Endothelial cell of umbilical vein (primary cell): Measurements from ENCODE around the gene TIMMDC1. TPM values are rescaled to one million over a fixed set of nuclear protein-coding genes. Genes with fewer than 3 reads are reported as not detected.

Source experiments
- BruUV-seq: library from RNA; stranded (reverse); fragments of 400-500 nt; replicated peaks from 2 replicates; lab custom pipeline; 2021; lab: Mats Ljungman, UMichigan
- CTCF ChIA-PET: fragments of 300-600, 350-600 bp; sonication (Branson Sonifier 250); formaldehyde crosslinking; loops from one replicate; lab custom pipeline; 2021; ENCODE audit warnings: antibody characterized with exemption, inconsistent platforms; lab: Charles Lee
- POLR2A ChIA-PET: fragments of 300-600, 350-600 bp; sonication (Branson Sonifier 250); formaldehyde crosslinking; loops from one replicate; lab custom pipeline; 2021; ENCODE audit warnings: antibody characterized with exemption, inconsistent platforms; lab: Charles Lee
- DNase-seq: peaks from one replicate; pipeline ENCODE4 v3.0.0-alpha.2; 2011; ENCODE audit warnings: low read depth, low spot score
- FAIRE-seq: peaks from 2 replicates; lab custom pipeline; 2011; peaks lifted over from hg19 to GRCh38; lab: Jason Lieb, UNC
- H2AFZ ChIP-seq: 2 replicates; pipeline ENCODE4 v1.6.0; 2012; ENCODE audit warnings: low read depth, low read length, control low read depth, inconsistent platforms
- H3K27ac ChIP-seq: 2 replicates; pipeline ENCODE4 v1.5.1; 2011; ENCODE audit warnings: low read depth, mild to moderate bottlenecking, control low read depth, low read length, moderate library complexity; ENCODE audit not compliant: insufficient read depth
- H3K27me3 ChIP-seq, 2 experiments: 2 replicates each; pipeline versions ENCODE4 v1.6.0 to v1.6.1; 2011; ENCODE audit warnings: low read length in 2 of 2, mixed read lengths in 1 of 2; ENCODE audit not compliant: control insufficient read depth in 2 of 2, insufficient read depth in 2 of 2
- H3K36me3 ChIP-seq, 2 experiments: 2 replicates in 1 of 2; 3 replicates in 1 of 2; pipeline ENCODE4 v1.5.1; 2011; ENCODE audit warnings: low read length in 2 of 2, mild to moderate bottlenecking in 1 of 2, moderate library complexity in 1 of 2; ENCODE audit not compliant: control insufficient read depth in 2 of 2, insufficient read depth in 2 of 2; ENCODE audit errors: extremely low read depth in 1 of 2
- H3K4me1 ChIP-seq: 3 replicates; pipeline ENCODE4 v1.5.1; 2011; ENCODE audit warnings: mild to moderate bottlenecking, low read length; ENCODE audit not compliant: control insufficient read depth, insufficient read depth; ENCODE audit errors: extremely low read depth
- H3K4me2 ChIP-seq: 2 replicates; pipeline ENCODE4 v1.6.1; 2011; ENCODE audit warnings: low read length, control low read depth, mixed read lengths; ENCODE audit not compliant: insufficient read depth
- H3K4me3 ChIP-seq, 3 experiments: fragments of 200-600 bp in 1 of 3; sonication (generic), shearing (Covaris generic) in 1 of 3; replicated peaks in 1 of 3; 2 replicates each; pipeline ENCODE4 v1.5.1; 2011 to 2016; ENCODE audit warnings: control low read depth in 3 of 3, low read length in 3 of 3, mild to moderate bottlenecking in 2 of 3, inconsistent platforms in 1 of 3, low read depth in 1 of 3, moderate library complexity in 1 of 3; ENCODE audit not compliant: insufficient read depth in 1 of 3
- H3K79me2 ChIP-seq: 2 replicates; pipeline ENCODE4 v1.6.0; 2012; ENCODE audit warnings: low read length, inconsistent platforms; ENCODE audit not compliant: control insufficient read depth, insufficient read depth
- H3K9ac ChIP-seq: replicated peaks from 2 replicates; pipeline ENCODE3; 2011; ENCODE audit warnings: low read length, control low read depth; ENCODE audit not compliant: insufficient read depth; ENCODE audit errors: extremely low read depth
- H3K9me1 ChIP-seq: replicated peaks from 3 replicates; pipeline ENCODE4 v1.6.0; 2011; ENCODE audit warnings: mild to moderate bottlenecking, low read length; ENCODE audit not compliant: control insufficient read depth, insufficient read depth; ENCODE audit errors: extremely low read depth
- H3K9me3 ChIP-seq: replicated peaks from 2 replicates; pipeline ENCODE4 v1.5.1; 2012; ENCODE audit warnings: low read length, inconsistent platforms; ENCODE audit not compliant: control insufficient read depth, insufficient read depth
- H4K20me1 ChIP-seq: replicated peaks from 2 replicates; pipeline ENCODE3; 2011; ENCODE audit warnings: mild to moderate bottlenecking, low read length; ENCODE audit not compliant: control insufficient read depth, insufficient read depth; ENCODE audit errors: extremely low read depth
- EZH2 ChIP-seq: IDR thresholded peaks from 2 replicates; pipeline ENCODE4 v1.6.1; 2012; ENCODE audit warnings: borderline replicate concordance, low read depth, mild to moderate bottlenecking, moderate library complexity, low read length, inconsistent platforms; ENCODE audit not compliant: severe bottlenecking
- GATA2 ChIP-seq: IDR thresholded peaks from 2 replicates; pipeline ENCODE4 v1.7.0; 2011; ENCODE audit warnings: low read depth, mild to moderate bottlenecking, moderate library complexity, mixed read lengths, low read length; ENCODE audit not compliant: insufficient read length, insufficient read depth
- JUN ChIP-seq: IDR thresholded peaks from 2 replicates; pipeline ENCODE4 v1.6.1; 2011; ENCODE audit warnings: borderline replicate concordance, low read depth; ENCODE audit not compliant: insufficient read length, insufficient read depth
- MYC ChIP-seq: IDR thresholded peaks from one replicate; pipeline ENCODE4 v1.6.1; 2011; ENCODE audit warnings: mild to moderate bottlenecking, low read depth, low read length
- dilution Hi-C: fragments of 300-500 bp; cut with MboI; formaldehyde crosslinking; loops from one replicate; pipeline ENCODE4 v1.15.0; 2019; ENCODE audit warnings: low sequenced_read_pairs; ENCODE audit not compliant: extremely low pct_ligation_motif_present
- intact Hi-C: fragments of 100-400 bp; cut with micrococcal nuclease; formaldehyde crosslinking; loops from one replicate; pipeline ENCODE4 v1.10.0; 2022
- polyA plus RNA-seq, 4 experiments: library from polyadenylated mRNA; depleted of rRNA in 3 of 4; stranded (reverse) in 3 of 4; unstranded in 1 of 4; fragments of >200 nt; gene quantifications; 2 replicates each; pipeline versions ENCODE4 v1.2.1 to v1.2.3, GENCODE V29; 2011 to 2012; ENCODE audit warnings: missing spikeins in 1 of 4
- total RNA-seq: library from RNA; stranded (reverse); gene quantifications from 2 replicates; pipeline ENCODE4 v1.2.3, GENCODE V29; 2021
- TF ChIP-seq, protein P1 (sequence below): IDR thresholded peaks from 2 replicates; pipeline ENCODE4 v1.6.1; 2011; ENCODE audit not compliant: insufficient read depth, insufficient read length
- TF ChIP-seq, protein P2 (sequence below), 2 donors: IDR thresholded peaks; 1 replicate in 1 of 2; 2 replicates in 1 of 2; pipeline ENCODE4 v1.5.1; 2011; ENCODE audit warnings: low read length in 2 of 2, mild to moderate bottlenecking in 2 of 2, moderate library complexity in 2 of 2, control low read depth in 1 of 2, inconsistent platforms in 1 of 2, low read depth in 1 of 2; ENCODE audit not compliant: insufficient read depth in 1 of 2; ENCODE audit errors: extremely low read depth in 1 of 2

Gene TIMMDC1
- total and polyA plus RNA-seq, 2 donors (not counting 3 experiments of a cell fraction or from before 2014, with no cell fraction given): 49.2 to 76.2 TPM

- H3K27me3 ChIP-seq: peaks cover 0 to 13% of the 10 kb centered on the region in 2 experiments
- dilution Hi-C loops: no loop called here
- no peak overlapping the region for H3K9ac ChIP-seq
- ChIA-PET CTCF (interaction anchor here (0.7 to 2.4 kb wide), 3 partner anchors 9 to 136 kb away, joined by 3 to 6 read pairs (median 3); no protein-coding TSS in a partner anchor), POLR2A (no interaction called here)
- BruUV-seq: no TSS peak
- H3K27ac ChIP-seq: no peak overlapping the region
- H3K79me2 ChIP-seq: no peaks in the 10 kb centered on the region
- no peak overlapping the region for H3K4me2 ChIP-seq
- H2AFZ ChIP-seq: no peak overlapping the region
- H3K4me1 ChIP-seq: no peaks in the 10 kb centered on the region
- no peaks in the 10 kb centered on the region for H4K20me1 ChIP-seq
- TF ChIP-seq, protein P1, sequence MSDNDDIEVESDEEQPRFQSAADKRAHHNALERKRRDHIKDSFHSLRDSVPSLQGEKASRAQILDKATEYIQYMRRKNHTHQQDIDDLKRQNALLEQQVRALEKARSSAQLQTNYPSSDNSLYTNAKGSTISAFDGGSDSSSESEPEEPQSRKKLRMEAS: no peak
- TF ChIP-seq JUN (no peak), EZH2 (no peak), MYC (no peak), GATA2 (no peak)
- TF ChIP-seq, protein P2, sequence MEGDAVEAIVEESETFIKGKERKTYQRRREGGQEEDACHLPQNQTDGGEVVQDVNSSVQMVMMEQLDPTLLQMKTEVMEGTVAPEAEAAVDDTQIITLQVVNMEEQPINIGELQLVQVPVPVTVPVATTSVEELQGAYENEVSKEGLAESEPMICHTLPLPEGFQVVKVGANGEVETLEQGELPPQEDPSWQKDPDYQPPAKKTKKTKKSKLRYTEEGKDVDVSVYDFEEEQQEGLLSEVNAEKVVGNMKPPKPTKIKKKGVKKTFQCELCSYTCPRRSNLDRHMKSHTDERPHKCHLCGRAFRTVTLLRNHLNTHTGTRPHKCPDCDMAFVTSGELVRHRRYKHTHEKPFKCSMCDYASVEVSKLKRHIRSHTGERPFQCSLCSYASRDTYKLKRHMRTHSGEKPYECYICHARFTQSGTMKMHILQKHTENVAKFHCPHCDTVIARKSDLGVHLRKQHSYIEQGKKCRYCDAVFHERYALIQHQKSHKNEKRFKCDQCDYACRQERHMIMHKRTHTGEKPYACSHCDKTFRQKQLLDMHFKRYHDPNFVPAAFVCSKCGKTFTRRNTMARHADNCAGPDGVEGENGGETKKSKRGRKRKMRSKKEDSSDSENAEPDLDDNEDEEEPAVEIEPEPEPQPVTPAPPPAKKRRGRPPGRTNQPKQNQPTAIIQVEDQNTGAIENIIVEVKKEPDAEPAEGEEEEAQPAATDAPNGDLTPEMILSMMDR (IDR thresholded peaks at IDR 0.05; ENCODE audit: extremely low read depth in 1 of 2, insufficient read depth in 1 of 2, low read depth in 1 of 2, low read length in 2 of 2): no peak
- H3K36me3 ChIP-seq: no peaks in the 10 kb centered on the region
- no peaks in the 10 kb centered on the region for H3K9me1 ChIP-seq
- H3K4me3 ChIP-seq: no peak overlapping the region
- FAIRE-seq: no peak
- DNase-seq: no peak
- intact Hi-C loops: loop anchor here (10.0 kb wide), 1 partner anchor 281 kb away; no protein-coding TSS in a partner anchor
- no peaks in the 10 kb centered on the region for H3K9me3 ChIP-seq
These were observed 57.6 kb downstream of the TIMMDC1 start for GRCh38 chr3:119555929-119556328.
